Stimulated activated CD4-positive, alpha-beta T cell treated with anti-CD3 and anti-CD28 coated beads, TNF-alpha, amount 100 ng/mL, for 1 hour (primary cell): ENCODE measurements around the gene MCM7.

ENCODE experiments used
- DNase-seq, 3 donors: peaks; one replicate each; pipeline ENCODE4 v3.0.0-alpha.2; 2020; ENCODE audit warnings: low read depth in 3 of 3, low spot score in 1 of 3

The MCM7 gene

DNA sequence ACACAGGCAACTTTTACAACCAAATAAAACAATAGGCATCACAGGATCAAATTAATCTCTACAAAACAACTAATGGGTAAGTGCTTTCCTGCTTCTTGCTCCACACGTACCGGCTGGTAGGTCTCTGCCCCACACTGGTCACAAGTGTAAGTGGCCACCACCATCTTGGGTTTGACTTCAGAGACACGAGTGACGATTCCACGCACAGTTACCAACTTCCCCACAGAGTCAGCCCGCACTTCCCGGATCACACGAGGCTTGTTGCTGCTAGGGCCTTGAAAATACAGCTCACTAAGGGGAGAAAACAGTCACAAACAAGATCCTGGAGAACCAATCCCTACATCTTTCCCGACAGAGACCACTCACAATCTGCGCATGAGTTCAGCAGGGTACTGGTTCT, 2.3 kb downstream of the MCM7 start:
- DNase-seq, result no peak

DNA sequence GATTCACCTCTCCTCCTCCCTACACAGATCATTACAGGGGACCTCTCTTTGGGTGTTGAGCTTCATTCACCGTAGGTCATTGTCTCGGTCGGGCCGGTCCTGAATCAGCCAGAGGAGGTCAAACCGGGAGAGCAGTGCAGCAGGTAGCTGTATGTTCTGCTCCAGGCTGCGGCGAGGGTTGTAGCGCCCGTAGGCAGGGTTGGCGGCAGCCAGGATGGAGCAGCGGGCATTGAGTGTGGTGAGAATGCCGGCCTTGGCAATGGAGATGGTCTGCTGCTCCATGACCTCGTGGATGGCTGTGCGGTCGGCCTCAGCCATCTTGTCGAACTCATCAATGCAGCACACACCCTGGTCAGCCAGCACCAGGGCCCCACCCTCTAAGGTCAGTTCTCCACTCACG, 5.5 kb downstream of the MCM7 start:
- DNase-seq, result no peak

DNA sequence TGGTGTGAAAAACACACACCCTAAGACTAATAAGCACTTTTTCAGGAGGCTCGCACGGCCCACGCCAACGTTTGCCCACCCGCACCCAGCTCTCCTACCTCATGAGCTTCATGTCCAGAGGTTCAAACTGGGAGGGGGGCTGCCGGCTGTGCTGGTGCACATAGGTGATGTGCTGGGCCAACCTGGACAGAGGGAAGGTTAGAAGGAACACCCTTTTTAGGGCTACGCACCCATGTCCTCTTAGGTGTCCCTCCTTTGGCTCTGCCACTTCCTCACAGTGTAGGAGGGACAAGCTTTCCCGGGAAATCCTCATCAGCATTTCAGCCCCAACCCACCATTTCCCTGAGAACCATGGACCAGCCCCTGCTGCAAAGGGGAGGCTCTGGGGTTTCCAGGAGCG, 5.9 kb downstream of the MCM7 start:
- no peak for DNase-seq

GRCh38 chr7:100093925-100094486, 7.2 kb downstream of the MCM7 start:
- no peak for DNase-seq

- DNase-seq, result no peak
These were observed 7.7 kb downstream of the MCM7 start for GRCh38 chr7:100093498-100093897.

- DNase-seq, result no peak
These were observed 8.1 kb downstream of the MCM7 start for GRCh38 chr7:100093054-100093453.

- DNase-seq, result no peak
These were observed 9.6 kb downstream of the MCM7 start for GRCh38 chr7:100091411-100092181.

DNA sequence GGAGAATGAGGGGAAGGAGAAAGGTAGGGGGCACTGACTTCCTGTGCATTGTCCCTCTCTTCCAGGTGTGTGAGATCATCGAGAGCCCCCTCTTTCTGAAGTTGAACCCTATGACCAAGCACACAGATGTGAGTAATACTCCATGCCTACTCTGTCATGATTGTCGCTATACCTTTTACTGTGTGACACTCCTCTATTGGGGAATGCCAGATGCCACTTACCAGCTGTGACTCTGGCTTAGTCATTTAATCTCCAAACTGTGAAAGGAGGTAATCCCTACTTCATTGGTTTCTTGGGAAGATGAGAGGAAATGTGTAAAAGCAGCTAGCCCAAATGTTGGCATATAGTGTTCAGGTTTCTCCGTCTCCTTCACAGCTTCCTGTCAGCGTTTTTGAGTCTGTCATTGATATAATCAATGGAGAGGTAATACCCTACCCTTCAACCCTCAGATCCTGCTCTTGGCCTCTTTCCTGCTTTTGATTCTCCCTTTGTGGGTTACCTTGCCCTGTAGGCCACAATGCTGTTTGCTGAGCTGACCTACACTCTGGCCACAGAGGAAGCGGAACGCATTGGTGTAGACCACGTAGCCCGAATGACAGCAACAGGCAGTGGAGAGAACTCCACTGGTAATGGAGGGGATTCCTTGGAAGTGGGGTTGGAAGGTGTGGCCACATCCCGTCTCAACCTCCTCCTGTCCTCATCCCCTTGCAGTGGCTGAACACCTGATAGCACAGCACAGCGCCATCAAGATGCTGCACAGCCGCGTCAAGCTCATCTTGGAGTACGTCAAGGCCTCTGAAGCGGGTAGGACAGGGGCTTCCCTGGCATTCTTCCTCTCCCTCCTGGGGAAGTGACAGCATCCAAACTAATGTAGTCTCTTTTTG, 10.4 kb downstream of the MCM7 start:
- DNase-seq, result no peak

DNA sequence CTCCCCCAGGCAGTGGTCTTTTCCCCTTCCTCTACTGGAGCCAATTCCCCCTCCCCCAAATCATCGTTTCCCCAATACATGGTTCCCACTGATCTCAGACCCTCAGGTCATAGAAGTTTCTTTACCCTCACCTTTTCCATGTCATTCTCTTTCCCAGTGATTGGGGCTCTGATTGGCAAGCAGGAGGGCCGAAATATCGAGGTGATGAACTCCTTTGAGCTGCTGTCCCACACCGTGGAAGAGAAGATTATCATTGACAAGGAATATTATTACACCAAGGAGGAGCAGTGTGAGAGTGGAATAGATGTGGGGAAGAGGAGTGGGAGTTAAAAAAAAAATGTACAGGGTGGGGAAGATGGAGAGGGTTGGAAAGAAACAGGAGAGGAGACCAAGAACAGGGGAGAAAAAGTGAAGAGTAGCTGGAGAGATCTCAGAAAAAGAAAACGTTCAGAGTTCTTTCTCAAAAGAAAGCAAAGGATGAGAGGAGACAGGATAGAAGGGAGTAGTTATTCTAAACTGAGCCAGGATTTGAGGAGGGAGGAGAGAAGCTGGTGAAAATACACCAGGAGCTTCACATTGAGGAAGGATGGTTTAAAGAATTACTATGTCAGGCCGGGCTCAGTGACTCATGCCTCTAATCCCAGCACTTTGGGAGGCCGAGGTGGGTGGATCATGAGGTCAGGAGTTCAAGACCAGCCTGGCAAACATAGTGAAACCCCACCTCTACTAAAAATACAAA, 11.6 kb downstream of the MCM7 start:
- DNase-seq, result no peak

- DNase-seq, result peak; percentile 63 to 90 (median 73)
These were observed 12.4 kb downstream of the MCM7 start, which contains the start of gene COPS6 for GRCh38 chr7:100088621-100089457. COPS6 (plus strand) TSS chr7:100088969; CDS start chr7:100088991, 22 bp downstream.

- no peak for DNase-seq
These were observed 13.0 kb downstream of the MCM7 start for GRCh38 chr7:100088095-100088620.

DNA sequence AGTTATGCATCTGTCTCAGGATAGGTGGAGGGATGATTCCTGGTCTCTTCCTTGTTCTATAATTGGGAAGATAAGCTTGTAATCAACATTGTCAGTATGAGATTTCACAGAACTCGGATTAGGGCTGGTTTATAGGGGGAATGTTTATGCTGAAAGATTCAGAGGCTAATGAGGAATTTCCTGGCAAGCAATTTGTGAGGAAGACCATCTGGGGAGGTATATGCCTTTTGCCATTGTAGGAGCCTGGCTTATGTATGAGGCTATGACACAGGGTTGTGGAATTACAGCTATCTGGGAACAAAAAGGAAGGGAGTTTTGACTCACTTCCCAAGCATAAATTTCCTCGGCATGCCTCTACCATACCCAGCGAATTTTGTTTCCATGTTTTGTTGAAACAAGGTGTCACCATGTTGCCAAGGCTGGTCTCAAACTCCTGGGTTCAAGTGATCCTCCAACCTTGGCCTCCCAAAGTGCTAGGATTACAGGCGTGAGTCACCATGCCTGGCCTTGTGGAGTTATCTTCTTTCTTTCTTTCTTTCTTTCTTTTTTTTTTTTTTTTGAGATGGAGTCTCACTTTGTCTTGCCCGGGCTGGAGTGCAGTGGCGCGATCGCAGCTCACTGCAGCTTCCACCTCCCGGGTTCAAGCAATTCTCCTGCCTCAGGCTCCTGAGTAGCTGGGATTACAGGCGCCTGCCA, 14.0 kb downstream of the MCM7 start:
- DNase-seq, result no peak

GRCh38 chr7:100085515-100085914, 15.7 kb downstream of the MCM7 start:
- no peak for DNase-seq

- DNase-seq, result no peak
These were observed 18.2 kb downstream of the MCM7 start for GRCh38 chr7:100082978-100083377.

- peak; percentile 94 for DNase-seq
These were observed 19.6 kb downstream of the MCM7 start, which contains the start of gene ZNF3 for GRCh38 chr7:100081535-100082102. ZNF3 (minus strand) TSS chr7:100081723; CDS start chr7:100077357, 4,366 bp downstream.

DNA sequence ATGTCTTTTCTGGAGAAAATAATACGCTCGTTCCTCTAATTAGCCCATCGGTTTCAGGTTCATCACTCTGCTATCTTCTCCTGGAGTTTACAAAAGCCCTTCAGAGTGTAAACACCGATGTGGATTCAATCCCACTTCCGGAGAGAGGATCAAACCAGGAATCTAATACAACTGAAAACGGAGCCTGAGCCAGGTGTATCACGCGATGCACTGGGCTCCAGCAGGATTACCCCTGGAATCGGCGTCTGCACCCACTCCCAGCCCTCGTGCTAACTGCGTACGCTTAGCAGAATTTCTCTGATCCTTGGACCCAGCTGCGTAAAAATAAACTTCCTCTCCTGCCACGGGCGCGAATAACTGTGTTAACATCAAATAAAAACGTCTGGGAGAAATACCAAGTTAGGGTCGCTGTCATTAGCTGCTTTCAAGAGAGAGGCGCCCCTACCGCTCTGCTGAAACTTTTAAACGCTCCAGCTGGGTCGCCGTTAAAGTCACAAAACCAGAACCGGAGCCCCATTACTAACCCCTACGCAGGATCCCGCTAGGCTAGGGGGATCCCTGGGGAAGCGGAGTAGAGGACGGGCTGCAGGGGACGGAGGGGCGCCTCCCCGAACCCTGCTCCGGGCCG, 20.2 kb downstream of the MCM7 start:
- no peak for DNase-seq

- DNase-seq, result no peak
These were observed 22.1 kb downstream of the MCM7 start for GRCh38 chr7:100079024-100079560.

- no peak for DNase-seq
These were observed 24.0 kb downstream of the MCM7 start for GRCh38 chr7:100077205-100077604.
